A673 (cell line): Measurements from ENCODE around the gene IGF1R. TPM values are rescaled to one million over a fixed set of nuclear protein-coding genes. Genes with fewer than 3 reads are reported as not detected.

Experiments
- BruUV-seq: library from RNA; stranded (reverse); fragments of 400-500 nt; replicated peaks from 2 replicates; lab custom pipeline; 2021; lab: Mats Ljungman, UMichigan
- CTCF ChIA-PET: fragments of 300-600 bp; sonication (Branson Sonifier 250); formaldehyde crosslinking; loops from one replicate; lab custom pipeline; 2022; ENCODE audit warnings: antibody characterized with exemption; lab: Charles Lee
- POLR2A ChIA-PET: fragments of 300-600 bp; sonication (Branson Sonifier 250); formaldehyde crosslinking; loops from one replicate; lab custom pipeline; 2022; ENCODE audit warnings: antibody characterized with exemption; ENCODE audit not compliant: low non-redundant PET; lab: Charles Lee
- DNase-seq: peaks from one replicate; pipeline ENCODE4 v3.0.0-alpha.2; 2015; ENCODE audit warnings: low spot score
- H3K27ac ChIP-seq: fragments of 200-600 bp; sonication (generic); 2 replicates; pipeline ENCODE4 v1.5.1; 2016; ENCODE audit warnings: mixed run types, low read depth, mild to moderate bottlenecking, mixed read lengths, antibody characterized with exemption, low read length; ENCODE audit not compliant: poor library complexity, severe bottlenecking
- H3K27me3 ChIP-seq: fragments of 200-600 bp; sonication (generic); replicated peaks from 2 replicates; pipeline ENCODE4 v1.6.1; 2017; ENCODE audit warnings: mixed run types, low read depth, mild to moderate bottlenecking, mixed read lengths, antibody characterized with exemption, low read length; ENCODE audit not compliant: insufficient read depth, poor library complexity
- H3K36me3 ChIP-seq: fragments of 200-600 bp; sonication (generic); 2 replicates; pipeline ENCODE4 v1.6.1; 2016; ENCODE audit warnings: mixed run types, mild to moderate bottlenecking, mixed read lengths, antibody characterized with exemption, low read length; ENCODE audit not compliant: insufficient read depth, poor library complexity, severe bottlenecking
- H3K4me1 ChIP-seq: fragments of 200-600 bp; sonication (generic); 2 replicates; pipeline ENCODE4 v1.6.1; 2017; ENCODE audit warnings: mixed run types, mild to moderate bottlenecking, mixed read lengths, antibody characterized with exemption, low read length; ENCODE audit not compliant: insufficient read depth, poor library complexity, severe bottlenecking
- H3K4me3 ChIP-seq: fragments of 200-600 bp; sonication (generic); 2 replicates; pipeline ENCODE4 v1.5.1; 2016; ENCODE audit warnings: low read depth, mixed run types, mild to moderate bottlenecking, mixed read lengths, low read length; ENCODE audit not compliant: poor library complexity, severe bottlenecking
- H3K9me3 ChIP-seq: fragments of 200-600 bp; sonication (generic); 2 replicates; pipeline ENCODE4 v1.6.1; 2016; ENCODE audit warnings: mixed run types, low read depth, mild to moderate bottlenecking, mixed read lengths, antibody characterized with exemption, low read length; ENCODE audit not compliant: poor library complexity, severe bottlenecking
- CTCF ChIP-seq: fragments of 300-800, 200-600 bp; sonication (generic); conservative IDR thresholded peaks from 2 replicates; pipeline ENCODE4 v1.5.1; 2017; ENCODE audit warnings: low read depth, mild to moderate bottlenecking, antibody characterized with exemption, low read length, moderate library complexity, mixed read lengths
- EZH2 ChIP-seq: fragments of 200-600 bp; sonication (generic); IDR thresholded peaks from 2 replicates; pipeline ENCODE4 v1.6.1; 2017; ENCODE audit warnings: borderline replicate concordance, low read depth, mild to moderate bottlenecking, mixed read lengths, antibody characterized with exemption, low read length; ENCODE audit not compliant: poor library complexity, severe bottlenecking
- intact Hi-C: fragments of 100-400 bp; cut with micrococcal nuclease; formaldehyde crosslinking; loops from one replicate; pipeline ENCODE4 v1.10.0; 2022; ENCODE audit not compliant: unreplicated experiment
- total RNA-seq: library from RNA; stranded (reverse); gene quantifications from 2 replicates; pipeline ENCODE4 v1.2.3, GENCODE V29; 2021

The IGF1R gene
- total RNA-seq, 1 experiment from 2014 or later = 34.9 TPM

DNA sequence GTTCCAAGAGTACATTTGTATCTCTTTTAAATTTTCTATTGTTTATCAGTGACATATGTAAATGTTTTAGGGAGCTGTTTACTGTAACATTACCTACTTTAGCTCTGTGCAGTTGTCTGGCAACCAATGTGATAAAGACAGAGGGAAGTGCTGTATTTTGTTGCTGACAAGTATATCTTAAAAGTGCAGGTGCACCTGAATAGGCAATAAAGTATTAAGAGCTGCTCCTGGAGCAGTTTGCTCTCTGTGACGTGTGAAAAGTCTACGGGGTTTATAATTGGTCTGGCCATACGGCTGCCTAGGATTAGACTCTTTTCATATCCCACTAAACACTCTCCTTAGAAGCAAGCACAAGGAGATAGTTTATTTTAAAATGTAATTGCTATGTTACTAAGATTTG is 178.3 kb downstream of the IGF1R start:
- Histone ChIP-seq H3K36me3 (no peaks in the 10 kb centered on the region), H3K9me3 (peaks cover 35% of the 10 kb centered on the region), H3K4me3 (no peak overlapping the region), H3K27me3 (no peaks in the 10 kb centered on the region), H3K4me1 (no peaks in the 10 kb centered on the region), H3K27ac (no peak overlapping the region)
- BruUV-seq = no TSS peak
- TF ChIP-seq EZH2 = no peak
- no peak for TF ChIP-seq CTCF
- ChIA-PET CTCF (no interaction called here), POLR2A (no interaction called here)
- DNase-seq = no peak
- intact Hi-C loops = no loop called here

DNA sequence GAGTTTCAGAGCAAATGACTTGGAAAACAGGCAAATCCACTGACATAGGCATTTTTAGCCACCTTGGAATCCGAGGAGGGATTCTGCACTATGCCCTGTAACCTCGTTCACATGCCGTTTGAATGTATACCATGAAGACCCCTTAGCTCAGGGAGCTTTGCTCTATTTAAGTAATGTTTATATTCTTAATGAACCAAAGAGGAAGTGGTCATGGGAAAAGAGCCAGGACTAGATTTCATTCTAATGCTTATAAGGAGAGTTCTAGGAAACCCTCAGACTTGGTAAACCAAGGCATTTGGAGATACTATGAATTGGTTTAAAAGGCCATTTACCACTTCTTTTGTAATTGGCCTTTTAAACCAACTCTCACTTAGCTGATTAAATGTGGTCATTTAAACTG is 178.9 kb downstream of the IGF1R start:
- intact Hi-C loops = no loop called here
- CTCF ChIA-PET = no interaction called here
- peaks cover 41% of the 10 kb centered on the region for H3K9me3 ChIP-seq
- no peaks in the 10 kb centered on the region for H3K27me3 ChIP-seq
- no peak overlapping the region for H3K27ac ChIP-seq
- H3K36me3 ChIP-seq = no peaks in the 10 kb centered on the region
- BruUV-seq = no TSS peak
- H3K4me1 ChIP-seq = no peaks in the 10 kb centered on the region
- no peak for TF ChIP-seq EZH2
- TF ChIP-seq CTCF = no peak
- POLR2A ChIA-PET = no interaction called here
- DNase-seq = no peak
- no peak overlapping the region for H3K4me3 ChIP-seq

- Histone ChIP-seq H3K36me3 (no peaks in the 10 kb centered on the region), H3K4me1 (no peaks in the 10 kb centered on the region), H3K27ac (no peak overlapping the region), H3K27me3 (no peaks in the 10 kb centered on the region), H3K9me3 (peaks cover 53% of the 10 kb centered on the region), H3K4me3 (no peak overlapping the region)
- TF ChIP-seq EZH2 = no peak
- TF ChIP-seq CTCF = no peak
- intact Hi-C loops = no loop called here
- no TSS peak for BruUV-seq
- no peak for DNase-seq
- CTCF ChIA-PET = interaction anchor here (0.7 kb wide), 1 partner anchor 21 kb away, joined by 5 read pairs; no protein-coding TSS in a partner anchor
- POLR2A ChIA-PET = no interaction called here
Observed at GRCh38 chr15:98830034-98830634, 181.8 kb downstream of the IGF1R start.
